H1 (cell line): Measurements from ENCODE around the gene OTOS. TPM values are rescaled to one million over a fixed set of nuclear protein-coding genes. Genes with fewer than 3 reads are reported as not detected.

Experiments used
- CTCF ChIA-PET: fragments of 300-600 bp; sonication (Branson Sonifier 250); formaldehyde crosslinking; loops from one replicate; lab custom pipeline; 2021; ENCODE audit not compliant: partially characterized antibody; lab: Charles Lee
- POLR2A ChIA-PET: fragments of 300-600 bp; sonication (Branson Sonifier 250); formaldehyde crosslinking; loops from one replicate; lab custom pipeline; 2021; ENCODE audit warnings: inconsistent platforms; ENCODE audit not compliant: partially characterized antibody; lab: Charles Lee
- DNase-seq, 2 experiments: peaks; one replicate each; pipeline versions ENCODE4 v3.0.0 to v3.0.0-alpha.2; 2010 to 2022; ENCODE audit warnings: low spot score in 2 of 2, low read depth in 1 of 2, mixed read lengths in 1 of 2
- FAIRE-seq: peaks from 2 replicates; lab custom pipeline; 2011; peaks lifted over from hg19 to GRCh38; lab: Jason Lieb, UNC
- H2AFZ ChIP-seq: 2 replicates; pipeline ENCODE4 v1.8.1; 2012; ENCODE audit warnings: low read length, inconsistent platforms
- H2AK5ac ChIP-seq: 2 replicates; pipeline ENCODE4 v1.6.1; 2013; ENCODE audit warnings: low read depth, low read length
- H2BK120ac ChIP-seq: replicated peaks from 2 replicates; pipeline ENCODE3; 2013; ENCODE audit warnings: low read depth, low read length, inconsistent platforms
- H2BK12ac ChIP-seq: 2 replicates; pipeline ENCODE4 v1.6.1; 2013; ENCODE audit warnings: low read depth, low read length
- H2BK15ac ChIP-seq: 2 replicates; pipeline ENCODE4 v1.6.1; 2013; ENCODE audit warnings: low read length
- H2BK20ac ChIP-seq: 2 replicates; pipeline ENCODE4 v1.6.1; 2013; ENCODE audit warnings: low read length
- H2BK5ac ChIP-seq: 2 replicates; pipeline ENCODE4 v1.6.1; 2013; ENCODE audit warnings: low read depth, low read length
- H3K14ac ChIP-seq: 2 replicates; pipeline ENCODE4 v1.6.1; 2013; ENCODE audit warnings: inconsistent platforms; ENCODE audit not compliant: insufficient read length
- H3K18ac ChIP-seq: 2 replicates; pipeline ENCODE4 v1.6.1; 2013; ENCODE audit warnings: low read length; ENCODE audit errors: extremely low read depth
- H3K23ac ChIP-seq: 2 replicates; pipeline ENCODE4 v1.6.1; 2013; ENCODE audit warnings: inconsistent platforms; ENCODE audit not compliant: insufficient read length
- H3K23me2 ChIP-seq: 2 replicates; pipeline ENCODE4 v1.6.1; 2013; ENCODE audit warnings: low read depth, low read length
- H3K27ac ChIP-seq: 2 replicates; pipeline ENCODE4 v1.6.1; 2011; ENCODE audit warnings: low read depth, low read length, inconsistent platforms
- H3K27me3 ChIP-seq, 4 experiments: replicated peaks in 1 of 4; 1 replicate in 1 of 4; 2 replicates in 3 of 4; pipeline versions ENCODE4 v1.6.1 to v1.8.1; 2011 to 2013; ENCODE audit warnings: low read length in 3 of 4, mild to moderate bottlenecking in 3 of 4, inconsistent platforms in 2 of 4, mixed read lengths in 2 of 4, moderate library complexity in 1 of 4; ENCODE audit not compliant: control insufficient read depth in 3 of 4, insufficient read depth in 3 of 4; ENCODE audit errors: extremely low read depth in 1 of 4
- H3K36me3 ChIP-seq, 4 experiments: 2 replicates each; pipeline versions ENCODE4 v1.6.1 to v1.8.1; 2011 to 2013; ENCODE audit warnings: mild to moderate bottlenecking in 4 of 4, low read length in 3 of 4, moderate library complexity in 2 of 4, control low read depth in 1 of 4, inconsistent platforms in 1 of 4; ENCODE audit not compliant: insufficient read depth in 4 of 4, control insufficient read depth in 2 of 4
- H3K4ac ChIP-seq: replicated peaks from 2 replicates; pipeline ENCODE3; 2013; ENCODE audit warnings: low read length, low read depth, mixed read lengths, inconsistent platforms; ENCODE audit not compliant: insufficient read length
- H3K4me1 ChIP-seq, 4 experiments: replicated peaks in 1 of 4; 1 replicate in 1 of 4; 2 replicates in 3 of 4; pipeline versions ENCODE4 v1.6.1 to v1.8.1; 2011 to 2013; ENCODE audit warnings: low read length in 3 of 4, inconsistent platforms in 2 of 4, mixed read lengths in 1 of 4; ENCODE audit not compliant: insufficient read depth in 4 of 4, control insufficient read depth in 3 of 4
- H3K4me2 ChIP-seq, 2 experiments: 2 replicates each; pipeline versions ENCODE4 v1.6.1 to v1.8.1; 2011 to 2013; ENCODE audit warnings: low read depth in 2 of 2, low read length in 2 of 2, control low read depth in 1 of 2, inconsistent platforms in 1 of 2, mild to moderate bottlenecking in 1 of 2; ENCODE audit not compliant: insufficient read depth in 1 of 2
- H3K4me3 ChIP-seq, 4 experiments: fragments of 200-600, 300-600 bp in 1 of 4; sonication (generic), shearing (Covaris generic), sonication (Bioruptor Twin) in 1 of 4; 2 replicates each; pipeline versions ENCODE4 v1.5.1 to v1.8.1; 2011 to 2016; ENCODE audit warnings: low read length in 4 of 4, low read depth in 3 of 4, control low read depth in 2 of 4, inconsistent platforms in 2 of 4, mild to moderate bottlenecking in 2 of 4, mixed read lengths in 1 of 4, moderate library complexity in 1 of 4; ENCODE audit not compliant: insufficient read depth in 2 of 4; ENCODE audit errors: extremely low read depth in 1 of 4
- H3K56ac ChIP-seq: replicated peaks from 2 replicates; pipeline ENCODE3; 2013; ENCODE audit warnings: low read depth, mild to moderate bottlenecking, mixed read lengths, low read length, inconsistent platforms; ENCODE audit not compliant: insufficient read length
- H3K79me1 ChIP-seq: 2 replicates; pipeline ENCODE4 v1.6.1; 2013; ENCODE audit warnings: low read depth, low read length, control low read depth
- H3K79me2 ChIP-seq, 2 experiments: 2 replicates each; pipeline versions ENCODE4 v1.6.1 to v1.8.1; 2012 to 2013; ENCODE audit warnings: low read length in 2 of 2, mild to moderate bottlenecking in 2 of 2, inconsistent platforms in 1 of 2; ENCODE audit not compliant: insufficient read depth in 2 of 2, control insufficient read depth in 1 of 2
- H3K9ac ChIP-seq, 4 experiments: replicated peaks in 1 of 4; 1 replicate in 1 of 4; 2 replicates in 3 of 4; pipeline versions ENCODE4 v1.6.1 to v1.8.1; 2011 to 2013; ENCODE audit warnings: low read depth in 3 of 4, low read length in 3 of 4, control low read depth in 2 of 4, mild to moderate bottlenecking in 2 of 4, moderate library complexity in 2 of 4, inconsistent platforms in 1 of 4; ENCODE audit errors: extremely low read depth in 1 of 4
- H3K9me3 ChIP-seq, 2 experiments: 2 replicates each; pipeline versions ENCODE4 v1.6.1 to v1.8.1; 2012 to 2013; ENCODE audit warnings: mild to moderate bottlenecking in 2 of 2, moderate library complexity in 2 of 2, control low read depth in 1 of 2, inconsistent platforms in 1 of 2, low read depth in 1 of 2, low read length in 1 of 2, mixed read lengths in 1 of 2; ENCODE audit not compliant: insufficient read depth in 2 of 2
- H4K20me1 ChIP-seq, 2 experiments: replicated peaks in 1 of 2; 2 replicates each; pipeline versions ENCODE3 to v1.8.1; 2011 to 2013; ENCODE audit warnings: inconsistent platforms in 2 of 2, low read length in 2 of 2, mild to moderate bottlenecking in 1 of 2; ENCODE audit not compliant: insufficient read depth in 2 of 2, control insufficient read depth in 1 of 2
- H4K5ac ChIP-seq: 2 replicates; pipeline ENCODE4 v1.6.1; 2013; ENCODE audit warnings: low read length, low read depth, mixed read lengths, inconsistent platforms; ENCODE audit not compliant: insufficient read length
- H4K8ac ChIP-seq: 2 replicates; pipeline ENCODE4 v1.8.0; 2013; ENCODE audit warnings: mild to moderate bottlenecking, moderate library complexity, low read length, inconsistent platforms; ENCODE audit not compliant: insufficient read depth; ENCODE audit errors: extremely low read depth
- H4K91ac ChIP-seq: replicated peaks from 2 replicates; pipeline ENCODE3; 2013; ENCODE audit warnings: low read length, mixed read lengths, inconsistent platforms; ENCODE audit not compliant: insufficient read length
- BACH1 ChIP-seq: IDR thresholded peaks from 2 replicates; pipeline ENCODE4 v1.6.1; 2012; ENCODE audit warnings: low read length, improper control_type of control experiment
- FOSL1 ChIP-seq: IDR thresholded peaks from 2 replicates; pipeline ENCODE4 v1.6.1; 2011; ENCODE audit warnings: mild to moderate bottlenecking, low read depth, low read length, moderate library complexity; ENCODE audit not compliant: insufficient read depth
- POU5F1 ChIP-seq: IDR thresholded peaks from 2 replicates; pipeline ENCODE4 v1.6.1; 2011; ENCODE audit warnings: low read depth, mild to moderate bottlenecking, low read length, moderate library complexity
- RXRA ChIP-seq: IDR thresholded peaks from 2 replicates; pipeline ENCODE4 v1.6.1; 2011; ENCODE audit warnings: low read depth, mild to moderate bottlenecking, low read length, moderate library complexity; ENCODE audit not compliant: insufficient read depth
- SP4 ChIP-seq: IDR thresholded peaks from 2 replicates; pipeline ENCODE4 v1.6.1; 2012; ENCODE audit warnings: low read length, inconsistent platforms
- WGBS, 2 experiments: shearing (Covaris generic) in 1 of 2; methylation state at CpG; one replicate each; pipeline versions ENCODE4 v1.1.6 to v1.1.7; 2013 to 2015; ENCODE audit warnings: low lambda C conversion rate in 2 of 2, mixed read lengths in 2 of 2, inconsistent platforms in 1 of 2, low coverage in 1 of 2, missing lambda C conversion rate in 1 of 2; ENCODE audit not compliant: insufficient replicate concordance in 2 of 2, insufficient coverage in 1 of 2, insufficient read length in 1 of 2; ENCODE audit errors: extremely low coverage in 1 of 2, missing lambda C conversion rate in 1 of 2; 5-methylcytosine and 5-hydroxymethylcytosine counted together
- polyA plus RNA-seq, 7 experiments: library from polyadenylated mRNA; depleted of rRNA in 3 of 7; stranded (reverse) in 5 of 7; unstranded in 2 of 7; fragments of >200 nt in 5 of 7; fragments of 200-250 nt in 2 of 7; gene quantifications; 1 replicate in 5 of 7; 2 replicates in 1 of 7; 4 replicates in 1 of 7; pipeline versions ENCODE4 v1.2.1 to v1.2.3, GENCODE V29; 2011 to 2013; ENCODE audit warnings: missing spikeins in 2 of 7, mixed read lengths in 2 of 7
- total RNA-seq: library from RNA; stranded (reverse); fragmentation: NEBNext Ultra II Directional; extraction: Animal tissue kit (Norgen Biotek cat#: 25700); gene quantifications from 2 replicates; pipeline ENCODE4 v1.2.1, GENCODE V29; 2021

The OTOS gene
- total and polyA plus RNA-seq, 2 of the 8 experiments (the other 6 are each of a cell fraction or from before 2014, with no cell fraction given): 0.17 TPM; not detected in 1

DNA sequence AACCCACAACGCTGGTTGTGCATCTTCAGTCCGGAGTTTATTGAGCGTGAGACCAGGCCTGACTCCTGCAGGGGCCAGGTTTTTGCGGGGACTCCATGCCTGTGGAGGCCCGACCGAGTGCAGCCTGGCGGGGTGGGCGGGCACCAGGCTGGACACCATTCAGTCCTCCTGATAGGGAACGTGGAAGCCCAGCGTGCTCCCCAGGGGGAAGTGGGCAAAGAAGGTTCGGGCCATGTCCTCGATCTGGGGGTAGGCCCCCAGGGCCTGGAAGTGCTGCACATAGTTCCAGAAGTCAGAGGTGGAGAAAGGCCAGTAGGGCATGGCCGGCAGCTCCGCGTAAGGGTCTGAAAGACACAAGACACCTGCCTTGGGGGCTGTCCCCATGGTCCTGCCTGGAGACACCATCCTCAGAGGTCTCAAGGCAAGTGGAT is 1.4 kb downstream of the OTOS start:
- Histone ChIP-seq H3K27me3 (peaks cover 0 to 8% (median 6%) of the 10 kb centered on the region in 4 experiments; a peak in 5 of 7 replicates), H3K56ac (no peak overlapping the region), H3K23me2 (peaks cover 14% of the 10 kb centered on the region; the same call in 1 of the 2 replicates), H4K20me1 (peaks cover 9 to 12% of the 10 kb centered on the region in 2 experiments), H2BK120ac (no peak overlapping the region), H3K4me3 (no peak overlapping the region), H3K18ac (no peak overlapping the region), H4K5ac (no peak overlapping the region), H4K8ac (no peak overlapping the region), H3K79me2 (peaks cover 13 to 20% of the 10 kb centered on the region in 2 experiments), H3K79me1 (peaks cover 10% of the 10 kb centered on the region), H3K9me3 (no peaks in the 10 kb centered on the region), H2BK12ac (no peak overlapping the region), H2BK5ac (no peak overlapping the region), H3K4me1 (peaks cover 0 to 25% (median 19%) of the 10 kb centered on the region in 4 experiments; a peak in 6 of 7 replicates), H2AFZ (no peak overlapping the region), H2AK5ac (no peak overlapping the region), H2BK15ac (no peak overlapping the region), H3K4ac (peak overlapping the region; percentile 15), H3K27ac (no peak overlapping the region), H3K9ac (no peak overlapping the region), H3K4me2 (no peak overlapping the region), H3K36me3 (peaks cover 0 to under 1% (median 0%) of the 10 kb centered on the region in 4 experiments; a peak in 1 of 8 replicates), H2BK20ac (0 out of 2 replicates have a peak overlapping the region, but pooled peaks have one; percentile 32), H4K91ac (peak overlapping the region; percentile 30), H3K23ac (no peak overlapping the region), H3K14ac (no peak overlapping the region)
- DNase-seq: no peak
- POLR2A ChIA-PET: interaction anchor here (1.4 kb wide), 1 partner anchor 10 kb away, joined by 5 read pairs; no protein-coding TSS in a partner anchor
- TF ChIP-seq RXRA (no peak), SP4 (no peak), FOSL1 (no peak), POU5F1 (no peak), BACH1 (no peak)
- 86% methylated on average over 15 of the region's 15 CpGs; no CpG with 5 or more reads in 1 of the 2 experiments for WGBS, 2 experiments
- CTCF ChIA-PET: interaction anchor here (1.0 to 1.5 kb wide), 3 partner anchors 78 to 1835 kb away, joined by 3 to 6 read pairs (median 3); no protein-coding TSS in a partner anchor
- FAIRE-seq: no peak
